DLD1 (cell line): ENCODE data around the gene PDLIM5.
"Not testable (repeated sequence)": the region's sequence is repeated elsewhere in the genome, so short reads cannot be mapped to it uniquely, and the experiment has no call there.

ENCODE experiments used
- in situ Hi-C: cut with HindIII; loops from 2 replicates; pipeline ENCODE4 v1.10.0; 2017; ENCODE audit warnings: low sequenced_read_pairs

PDLIM5 gene

GRCh38 chr4:94488670-94489069, 36.9 kb downstream of the PDLIM5 start:
- in situ Hi-C loops: no loop called here

- in situ Hi-C loops: no loop called here
These were observed 37.4 kb downstream of the PDLIM5 start for GRCh38 chr4:94489098-94489497.

GRCh38 chr4:94490437-94490836, 38.7 kb downstream of the PDLIM5 start:
- in situ Hi-C loops: no loop called here

GRCh38 chr4:94491322-94491721, 39.6 kb downstream of the PDLIM5 start:
- in situ Hi-C loops: no loop called here

- in situ Hi-C loops: no loop called here
These were observed 43.7 kb downstream of the PDLIM5 start for GRCh38 chr4:94495408-94495807.

GRCh38 chr4:94497690-94498089, 45.9 kb downstream of the PDLIM5 start:
- in situ Hi-C loops: no loop called here

- in situ Hi-C loops: no loop called here
These were observed 46.8 kb downstream of the PDLIM5 start for GRCh38 chr4:94498502-94498901.

- in situ Hi-C loops: no loop called here
These were observed 48.9 kb downstream of the PDLIM5 start for GRCh38 chr4:94500685-94501084.

- in situ Hi-C loops: no loop called here
These were observed 52.8 kb downstream of the PDLIM5 start for GRCh38 chr4:94504545-94504944.

- in situ Hi-C loops: no loop called here
These were observed 55.1 kb downstream of the PDLIM5 start for GRCh38 chr4:94506822-94507221.

GRCh38 chr4:94507281-94507680, 55.5 kb downstream of the PDLIM5 start:
- in situ Hi-C loops: no loop called here

GRCh38 chr4:94507708-94508107, 56.0 kb downstream of the PDLIM5 start:
- in situ Hi-C loops: no loop called here

GRCh38 chr4:94508296-94508695, 56.6 kb downstream of the PDLIM5 start:
- in situ Hi-C loops: no loop called here

- in situ Hi-C loops: no loop called here
These were observed 57.1 kb downstream of the PDLIM5 start for GRCh38 chr4:94508806-94509205.

- in situ Hi-C loops: no loop called here
These were observed 59.8 kb downstream of the PDLIM5 start for GRCh38 chr4:94511591-94511990.

- in situ Hi-C loops: not testable (repeated sequence)
These were observed 61.8 kb downstream of the PDLIM5 start for GRCh38 chr4:94513532-94513931.

GRCh38 chr4:94515365-94515764, 63.6 kb downstream of the PDLIM5 start:
- in situ Hi-C loops: no loop called here

GRCh38 chr4:94516067-94516466, 64.3 kb downstream of the PDLIM5 start:
- in situ Hi-C loops: no loop called here

GRCh38 chr4:94516999-94517398, 65.3 kb downstream of the PDLIM5 start:
- in situ Hi-C loops: no loop called here

- in situ Hi-C loops: no loop called here
These were observed 65.8 kb downstream of the PDLIM5 start for GRCh38 chr4:94517492-94517891.

GRCh38 chr4:94519019-94519418, 67.3 kb downstream of the PDLIM5 start:
- in situ Hi-C loops: no loop called here

GRCh38 chr4:94519925-94520789, 68.4 kb downstream of the PDLIM5 start:
- in situ Hi-C loops: no loop called here
